ENCODE measurements around the gene SSR4.

DNA sequence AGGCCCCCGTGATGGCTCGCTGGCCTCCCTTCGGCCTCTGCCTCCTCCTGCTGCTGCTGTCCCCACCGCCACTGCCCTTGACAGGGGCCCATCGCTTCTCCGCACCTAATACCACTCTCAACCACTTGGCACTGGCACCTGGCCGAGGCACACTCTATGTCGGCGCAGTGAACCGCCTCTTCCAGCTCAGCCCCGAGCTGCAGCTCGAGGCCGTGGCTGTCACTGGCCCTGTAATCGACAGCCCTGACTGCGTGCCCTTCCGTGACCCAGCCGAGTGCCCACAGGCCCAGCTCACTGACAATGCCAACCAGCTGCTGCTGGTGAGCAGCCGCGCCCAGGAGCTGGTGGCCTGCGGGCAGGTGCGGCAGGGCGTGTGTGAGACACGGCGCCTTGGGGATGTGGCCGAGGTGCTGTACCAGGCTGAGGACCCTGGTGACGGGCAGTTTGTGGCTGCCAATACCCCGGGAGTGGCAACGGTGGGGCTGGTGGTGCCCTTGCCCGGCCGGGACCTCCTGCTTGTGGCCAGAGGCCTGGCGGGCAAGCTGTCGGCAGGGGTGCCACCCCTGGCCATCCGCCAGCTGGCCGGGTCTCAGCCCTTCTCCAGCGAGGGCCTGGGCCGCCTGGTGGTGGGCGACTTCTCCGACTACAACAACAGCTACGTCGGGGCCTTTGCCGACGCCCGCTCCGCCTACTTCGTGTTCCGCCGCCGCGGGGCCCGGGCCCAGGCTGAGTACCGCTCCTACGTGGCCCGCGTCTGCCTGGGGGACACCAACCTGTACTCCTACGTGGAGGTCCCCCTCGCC, 27.4 kb upstream of the SSR4 start:
- TF ChIP-seq, protein P1, sequence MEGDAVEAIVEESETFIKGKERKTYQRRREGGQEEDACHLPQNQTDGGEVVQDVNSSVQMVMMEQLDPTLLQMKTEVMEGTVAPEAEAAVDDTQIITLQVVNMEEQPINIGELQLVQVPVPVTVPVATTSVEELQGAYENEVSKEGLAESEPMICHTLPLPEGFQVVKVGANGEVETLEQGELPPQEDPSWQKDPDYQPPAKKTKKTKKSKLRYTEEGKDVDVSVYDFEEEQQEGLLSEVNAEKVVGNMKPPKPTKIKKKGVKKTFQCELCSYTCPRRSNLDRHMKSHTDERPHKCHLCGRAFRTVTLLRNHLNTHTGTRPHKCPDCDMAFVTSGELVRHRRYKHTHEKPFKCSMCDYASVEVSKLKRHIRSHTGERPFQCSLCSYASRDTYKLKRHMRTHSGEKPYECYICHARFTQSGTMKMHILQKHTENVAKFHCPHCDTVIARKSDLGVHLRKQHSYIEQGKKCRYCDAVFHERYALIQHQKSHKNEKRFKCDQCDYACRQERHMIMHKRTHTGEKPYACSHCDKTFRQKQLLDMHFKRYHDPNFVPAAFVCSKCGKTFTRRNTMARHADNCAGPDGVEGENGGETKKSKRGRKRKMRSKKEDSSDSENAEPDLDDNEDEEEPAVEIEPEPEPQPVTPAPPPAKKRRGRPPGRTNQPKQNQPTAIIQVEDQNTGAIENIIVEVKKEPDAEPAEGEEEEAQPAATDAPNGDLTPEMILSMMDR (conservative IDR thresholded peaks at IDR 0.05; ENCODE audit: low read depth, low read length): no peak
- no peak for TF ChIP-seq EZH2 (IDR thresholded peaks at IDR 0.05; ENCODE audit: low read length, unreplicated experiment)
- TF ChIP-seq EZH2phosphoT487 (IDR thresholded peaks at IDR 0.05; ENCODE audit: borderline replicate concordance, low read length): no peak
